ENCODE measurements around the gene FRS2.

FRS2 gene

GRCh38 chr12:69511469-69512267, 41.5 kb downstream of the FRS2 start:
- TF ChIP-seq, protein P1, sequence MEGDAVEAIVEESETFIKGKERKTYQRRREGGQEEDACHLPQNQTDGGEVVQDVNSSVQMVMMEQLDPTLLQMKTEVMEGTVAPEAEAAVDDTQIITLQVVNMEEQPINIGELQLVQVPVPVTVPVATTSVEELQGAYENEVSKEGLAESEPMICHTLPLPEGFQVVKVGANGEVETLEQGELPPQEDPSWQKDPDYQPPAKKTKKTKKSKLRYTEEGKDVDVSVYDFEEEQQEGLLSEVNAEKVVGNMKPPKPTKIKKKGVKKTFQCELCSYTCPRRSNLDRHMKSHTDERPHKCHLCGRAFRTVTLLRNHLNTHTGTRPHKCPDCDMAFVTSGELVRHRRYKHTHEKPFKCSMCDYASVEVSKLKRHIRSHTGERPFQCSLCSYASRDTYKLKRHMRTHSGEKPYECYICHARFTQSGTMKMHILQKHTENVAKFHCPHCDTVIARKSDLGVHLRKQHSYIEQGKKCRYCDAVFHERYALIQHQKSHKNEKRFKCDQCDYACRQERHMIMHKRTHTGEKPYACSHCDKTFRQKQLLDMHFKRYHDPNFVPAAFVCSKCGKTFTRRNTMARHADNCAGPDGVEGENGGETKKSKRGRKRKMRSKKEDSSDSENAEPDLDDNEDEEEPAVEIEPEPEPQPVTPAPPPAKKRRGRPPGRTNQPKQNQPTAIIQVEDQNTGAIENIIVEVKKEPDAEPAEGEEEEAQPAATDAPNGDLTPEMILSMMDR (IDR thresholded peaks at IDR 0.05; ENCODE audit: low read depth, low read length), result no peak
- DNase-seq (ENCODE audit: extremely low read depth, low read depth), result no peak

DNA sequence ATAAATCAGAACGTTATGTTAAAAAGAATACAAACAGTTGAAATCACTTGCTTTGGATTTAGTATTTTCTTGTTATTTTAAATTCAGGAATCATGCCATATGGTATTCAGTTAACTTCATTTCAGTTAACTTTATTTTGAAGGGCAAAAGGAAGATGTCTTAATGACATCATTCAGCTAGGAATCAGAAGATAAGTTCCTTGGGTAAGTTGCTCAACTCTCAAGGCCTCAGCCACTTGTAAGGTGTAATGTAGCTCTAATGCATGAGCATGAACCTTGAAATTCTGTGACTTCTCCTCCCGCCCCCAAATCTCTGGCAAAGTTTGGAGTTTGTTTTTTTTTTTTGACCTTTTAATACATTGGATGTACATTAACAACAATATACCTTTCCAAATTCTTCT, 42.6 kb downstream of the FRS2 start:
- no peak for DNase-seq (ENCODE audit: extremely low read depth, low read depth)
- TF ChIP-seq, protein P1 (IDR thresholded peaks at IDR 0.05; ENCODE audit: low read depth, low read length), result no peak

GRCh38 chr12:69513297-69513696, 43.1 kb downstream of the FRS2 start:
- no peak for DNase-seq (ENCODE audit: extremely low read depth, low read depth)
- TF ChIP-seq, protein P1 (IDR thresholded peaks at IDR 0.05; ENCODE audit: low read depth, low read length), result no peak

DNA sequence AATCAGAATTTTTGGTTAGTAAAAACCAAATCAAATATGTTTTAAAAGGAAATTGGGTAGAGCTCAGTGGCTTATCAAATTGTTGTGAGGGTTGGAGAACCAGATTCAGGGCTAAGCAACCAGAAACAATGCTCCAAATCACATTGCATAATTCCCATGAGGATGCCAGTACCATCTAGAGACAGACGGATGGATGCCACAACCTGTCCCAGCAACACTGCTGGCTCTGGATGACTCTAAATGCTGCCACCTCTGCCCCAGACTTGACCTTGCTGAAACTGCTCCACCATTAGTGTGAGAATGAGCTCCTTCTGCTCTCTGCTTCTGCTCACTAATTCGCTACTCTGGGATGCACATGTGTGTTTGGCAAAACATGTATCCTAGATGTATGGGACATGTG, 43.9 kb downstream of the FRS2 start:
- TF ChIP-seq, protein P1 (IDR thresholded peaks at IDR 0.05; ENCODE audit: low read depth, low read length), result no peak
- no peak for DNase-seq (ENCODE audit: extremely low read depth, low read depth)

DNA sequence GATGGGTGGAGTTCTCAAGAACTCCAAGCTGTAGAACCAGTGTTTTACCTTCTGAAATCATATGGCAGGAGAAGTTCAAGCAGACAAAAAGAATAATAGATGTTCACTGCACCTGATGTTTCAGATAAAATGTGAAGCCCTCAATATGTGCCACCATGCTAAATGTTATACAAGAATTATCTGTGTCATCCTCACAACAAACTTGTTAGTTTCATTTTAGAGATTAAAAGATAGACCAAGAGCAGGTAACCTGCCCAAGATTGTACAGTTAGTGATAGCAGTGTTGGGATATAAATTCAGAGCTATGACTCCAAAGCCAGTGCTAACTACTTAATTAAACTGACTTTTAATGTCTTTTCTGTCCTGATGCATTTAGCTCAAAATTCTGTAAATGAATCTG, 44.7 kb downstream of the FRS2 start:
- DNase-seq (ENCODE audit: extremely low read depth, low read depth), result no peak
- TF ChIP-seq, protein P1 (IDR thresholded peaks at IDR 0.05; ENCODE audit: low read depth, low read length), result no peak

- no peak for DNase-seq (ENCODE audit: extremely low read depth, low read depth)
- TF ChIP-seq, protein P1 (IDR thresholded peaks at IDR 0.05; ENCODE audit: low read depth, low read length), result no peak
Measured at GRCh38 chr12:69515394-69515930, 45.3 kb downstream of the FRS2 start.

GRCh38 chr12:69516950-69517349, 46.8 kb downstream of the FRS2 start:
- no peak for DNase-seq (ENCODE audit: extremely low read depth, low read depth)
- TF ChIP-seq, protein P1 (IDR thresholded peaks at IDR 0.05; ENCODE audit: low read depth, low read length), result no peak
